Activated naive CD4-positive, alpha-beta T cell treated with anti-CD3 and anti-CD28 coated beads for 36 hours (primary cell): ENCODE data around the gene KLHL22. TPM values are rescaled to one million over a fixed set of nuclear protein-coding genes. Genes with fewer than 3 reads are reported as not detected.
A peak's percentile ranks its signal among the peaks of the same experiment; 100 is the strongest.
"Not testable (repeated sequence)": the region's sequence is repeated elsewhere in the genome, so short reads cannot be mapped to it uniquely, and the experiment has no call there.

ENCODE experiments used
- CTCF ChIA-PET: fragments of 350-600 bp; sonication (Branson Sonifier 250); formaldehyde crosslinking; loops from one replicate; lab custom pipeline; 2021; ENCODE audit warnings: antibody characterized with exemption; lab: Charles Lee
- DNase-seq: peaks from one replicate; pipeline ENCODE4 v3.0.0-alpha.2; 2020
- H3K27ac Mint-ChIP-seq: one replicate; pipeline ENCODE4 v1.8.0; 2021; ENCODE audit warnings: mild to moderate bottlenecking, mixed read lengths
- H3K27me3 Mint-ChIP-seq: one replicate; pipeline ENCODE4 v1.8.0; 2021; ENCODE audit warnings: low read depth, mixed read lengths
- H3K36me3 Mint-ChIP-seq: one replicate; pipeline ENCODE4 v1.8.0; 2021; ENCODE audit warnings: low read depth, mixed read lengths
- H3K4me1 Mint-ChIP-seq: one replicate; pipeline ENCODE4 v1.8.0; 2021; ENCODE audit warnings: low read depth, mixed read lengths
- H3K4me3 Mint-ChIP-seq: one replicate; pipeline ENCODE4 v1.8.0; 2021; ENCODE audit warnings: mild to moderate bottlenecking, moderate library complexity, mixed read lengths
- H3K9me3 Mint-ChIP-seq: one replicate; pipeline ENCODE4 v1.8.0; 2021; ENCODE audit warnings: mixed read lengths
- intact Hi-C: fragments of 100-400 bp; cut with micrococcal nuclease; formaldehyde crosslinking; loops from one replicate; pipeline ENCODE4 v1.15.1; 2023
- total RNA-seq, 2 experiments: library from RNA; stranded (reverse); gene quantifications; one replicate each; pipeline ENCODE4 v1.2.3, GENCODE V29; 2021

The KLHL22 gene
- total RNA-seq, 2 experiments from 2014 or later: 10.1 to 11.7 TPM

GRCh38 chr22:20491346-20491745 is 4.2 kb downstream of the KLHL22 start:
- intact Hi-C loops: no loop called here
- CTCF ChIA-PET: no interaction called here
- H3K36me3 Mint-ChIP-seq: peaks cover 3% of the 10 kb centered on the region
- peaks cover 41% of the 10 kb centered on the region for H3K4me1 Mint-ChIP-seq
- DNase-seq: no peak
- no peak overlapping the region for H3K27ac Mint-ChIP-seq
- no peaks in the 10 kb centered on the region for H3K9me3 Mint-ChIP-seq
- H3K27me3 Mint-ChIP-seq: no peaks in the 10 kb centered on the region
- H3K4me3 Mint-ChIP-seq: no peak overlapping the region

GRCh38 chr22:20490941-20491307 is 4.7 kb downstream of the KLHL22 start:
- Mint-ChIP-seq H3K36me3 (peaks cover 6% of the 10 kb centered on the region), H3K27me3 (no peaks in the 10 kb centered on the region), H3K4me3 (no peak overlapping the region), H3K9me3 (no peaks in the 10 kb centered on the region), H3K4me1 (peaks cover 39% of the 10 kb centered on the region), H3K27ac (no peak overlapping the region)
- no peak for DNase-seq
- CTCF ChIA-PET: interaction anchor here (0.6 to 1.3 kb wide), 2 partner anchors 72 to 74 kb away, joined by 3 to 5 read pairs; no protein-coding TSS in a partner anchor
- intact Hi-C loops: no loop called here

DNA sequence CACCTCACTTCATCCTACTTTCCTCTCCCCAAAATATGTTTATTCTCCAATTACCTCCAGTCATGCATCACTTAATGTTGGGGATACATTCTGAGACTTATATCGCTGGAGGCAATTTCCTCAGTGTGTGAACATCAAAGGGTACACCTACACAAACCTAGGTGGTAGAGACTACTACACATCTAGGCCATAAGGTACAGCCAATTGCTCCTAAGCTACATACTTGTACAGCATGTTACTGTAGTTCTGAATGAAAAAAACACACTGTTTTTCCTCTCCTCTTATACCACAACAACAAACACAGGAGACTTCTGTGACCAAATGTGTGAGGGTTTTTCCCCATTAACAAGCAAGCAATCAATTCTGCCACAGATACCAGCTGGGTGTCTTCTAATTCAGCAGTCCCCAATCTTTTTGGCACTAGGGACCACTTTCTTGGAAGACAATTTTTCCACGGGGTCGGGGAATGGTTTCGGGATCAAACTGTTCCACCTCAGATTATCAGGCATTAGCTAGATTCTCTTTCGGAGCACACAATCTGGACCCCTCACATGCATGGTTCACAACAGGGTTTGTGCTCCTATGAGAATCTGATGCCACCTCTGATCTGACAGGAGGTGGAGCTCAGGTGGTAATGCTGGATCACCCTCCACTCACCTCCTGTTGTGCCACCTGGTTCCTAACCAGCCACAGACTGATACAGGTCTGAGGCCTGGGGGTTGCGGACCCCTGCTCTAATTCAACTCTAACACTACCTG is 5.2 kb downstream of the KLHL22 start:
- DNase-seq: no peak
- peaks cover 6% of the 10 kb centered on the region for H3K36me3 Mint-ChIP-seq
- H3K27me3 Mint-ChIP-seq: no peaks in the 10 kb centered on the region
- CTCF ChIA-PET: interaction anchor here (0.5 to 1.7 kb wide), 5 partner anchors 21 to 74 kb away, joined by 3 to 5 read pairs (median 4); no protein-coding TSS in a partner anchor
- H3K27ac Mint-ChIP-seq: no peak overlapping the region
- no peak overlapping the region for H3K4me3 Mint-ChIP-seq
- H3K4me1 Mint-ChIP-seq: peaks cover 39% of the 10 kb centered on the region
- H3K9me3 Mint-ChIP-seq: no peaks in the 10 kb centered on the region
- intact Hi-C loops: no loop called here

GRCh38 chr22:20488946-20489345 is 6.6 kb downstream of the KLHL22 start:
- H3K4me3 Mint-ChIP-seq: no peak overlapping the region
- intact Hi-C loops: no loop called here
- H3K27me3 Mint-ChIP-seq: no peaks in the 10 kb centered on the region
- peaks cover 9% of the 10 kb centered on the region for H3K36me3 Mint-ChIP-seq
- CTCF ChIA-PET: interaction anchor here (1.1 to 1.7 kb wide), 2 partner anchors 32 to 34 kb away, joined by 3 to 4 read pairs; no protein-coding TSS in a partner anchor
- DNase-seq: no peak
- no peaks in the 10 kb centered on the region for H3K9me3 Mint-ChIP-seq
- H3K4me1 Mint-ChIP-seq: peaks cover 32% of the 10 kb centered on the region
- no peak overlapping the region for H3K27ac Mint-ChIP-seq

- CTCF ChIA-PET: no interaction called here
- no peak for DNase-seq
- intact Hi-C loops: no loop called here
- peaks cover 12% of the 10 kb centered on the region for H3K36me3 Mint-ChIP-seq
- H3K4me1 Mint-ChIP-seq: peaks cover 22% of the 10 kb centered on the region
- H3K4me3 Mint-ChIP-seq: no peak overlapping the region
- H3K9me3 Mint-ChIP-seq: no peaks in the 10 kb centered on the region
- no peak overlapping the region for H3K27ac Mint-ChIP-seq
- no peaks in the 10 kb centered on the region for H3K27me3 Mint-ChIP-seq
These were observed 7.9 kb downstream of the KLHL22 start for GRCh38 chr22:20487715-20488114.

- H3K36me3 Mint-ChIP-seq: peaks cover 12% of the 10 kb centered on the region
- no peak overlapping the region for H3K27ac Mint-ChIP-seq
- peaks cover 13% of the 10 kb centered on the region for H3K4me1 Mint-ChIP-seq
- H3K4me3 Mint-ChIP-seq: no peak overlapping the region
- no peak for DNase-seq
- no peaks in the 10 kb centered on the region for H3K9me3 Mint-ChIP-seq
- no peaks in the 10 kb centered on the region for H3K27me3 Mint-ChIP-seq
- intact Hi-C loops: no loop called here
- CTCF ChIA-PET: interaction anchor here (0.7 kb wide), 1 partner anchor 477 kb away, joined by 6 read pairs; no protein-coding TSS in a partner anchor
These were observed 9.4 kb downstream of the KLHL22 start for GRCh38 chr22:20486229-20486628.

- H3K4me1 Mint-ChIP-seq: peaks cover 2% of the 10 kb centered on the region
- peaks cover 12% of the 10 kb centered on the region for H3K36me3 Mint-ChIP-seq
- no peaks in the 10 kb centered on the region for H3K9me3 Mint-ChIP-seq
- H3K27me3 Mint-ChIP-seq: no peaks in the 10 kb centered on the region
- CTCF ChIA-PET: interaction anchor here (0.7 kb wide), 2 partner anchors 157 to 478 kb away, joined by 3 to 6 read pairs; no protein-coding TSS in a partner anchor
- no peak overlapping the region for H3K27ac Mint-ChIP-seq
- DNase-seq: no peak
- no peak overlapping the region for H3K4me3 Mint-ChIP-seq
- intact Hi-C loops: no loop called here
These were observed 10.5 kb downstream of the KLHL22 start for GRCh38 chr22:20484948-20485683.

DNA sequence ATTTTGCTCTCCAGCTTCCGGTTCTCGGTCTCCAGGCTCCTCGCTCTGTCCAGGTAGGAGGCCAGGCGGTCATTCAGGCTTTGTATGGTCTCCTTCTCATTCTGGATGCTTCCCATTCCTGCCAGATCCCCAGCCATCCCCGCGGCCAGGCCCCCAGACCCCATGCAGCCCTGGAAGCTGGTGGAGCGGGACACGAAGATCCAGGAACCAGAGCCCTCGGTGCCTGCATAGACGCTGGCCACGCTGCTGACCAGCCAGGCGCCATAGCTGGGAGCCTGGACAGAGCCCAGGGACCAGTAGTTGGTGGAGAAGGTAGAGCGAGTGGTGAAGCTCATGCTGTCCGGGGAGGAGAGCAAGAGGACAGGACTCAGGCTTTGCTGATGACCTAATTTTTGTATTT is 11.8 kb downstream of the KLHL22 start:
- DNase-seq: no peak
- Mint-ChIP-seq H3K27ac (no peak overlapping the region), H3K4me3 (no peak overlapping the region), H3K36me3 (peaks cover 13% of the 10 kb centered on the region), H3K4me1 (peaks cover 3% of the 10 kb centered on the region), H3K27me3 (no peaks in the 10 kb centered on the region), H3K9me3 (no peaks in the 10 kb centered on the region)
- CTCF ChIA-PET: interaction anchor here (1.1 kb wide), 1 partner anchor 11 kb away, joined by 5 read pairs; no protein-coding TSS in a partner anchor
- intact Hi-C loops: no loop called here

- not testable (repeated sequence) for H3K4me1 Mint-ChIP-seq, H3K9me3 Mint-ChIP-seq
These were observed 12.5 kb downstream of the KLHL22 start for GRCh38 chr22:20483143-20483506.

GRCh38 chr22:20479612-20480196 is 15.9 kb downstream of the KLHL22 start:
- Mint-ChIP-seq H3K4me1 (peaks cover 25% of the 10 kb centered on the region), H3K36me3 (peaks cover 5% of the 10 kb centered on the region), H3K9me3 (no peaks in the 10 kb centered on the region), H3K27ac (no peak overlapping the region), H3K27me3 (no peaks in the 10 kb centered on the region), H3K4me3 (no peak overlapping the region)
- DNase-seq: no peak
- CTCF ChIA-PET: interaction anchor here (0.6 to 0.9 kb wide), 2 partner anchors 15 to 180 kb away, joined by 4 read pairs; no protein-coding TSS in a partner anchor
- intact Hi-C loops: no loop called here

More at GRCh38 chr22:20483143-20483506, 12.5 kb downstream of the KLHL22 start:
- peaks cover 11% of the 10 kb centered on the region for H3K36me3 Mint-ChIP-seq
- H3K4me3 Mint-ChIP-seq, intact Hi-C loops, DNase-seq, H3K27ac Mint-ChIP-seq, H3K27me3 Mint-ChIP-seq: not testable (repeated sequence)
- CTCF ChIA-PET: interaction anchor here (0.8 to 1.1 kb wide), 2 partner anchors 9 to 11 kb away, joined by 4 to 5 read pairs; no protein-coding TSS in a partner anchor

DNA sequence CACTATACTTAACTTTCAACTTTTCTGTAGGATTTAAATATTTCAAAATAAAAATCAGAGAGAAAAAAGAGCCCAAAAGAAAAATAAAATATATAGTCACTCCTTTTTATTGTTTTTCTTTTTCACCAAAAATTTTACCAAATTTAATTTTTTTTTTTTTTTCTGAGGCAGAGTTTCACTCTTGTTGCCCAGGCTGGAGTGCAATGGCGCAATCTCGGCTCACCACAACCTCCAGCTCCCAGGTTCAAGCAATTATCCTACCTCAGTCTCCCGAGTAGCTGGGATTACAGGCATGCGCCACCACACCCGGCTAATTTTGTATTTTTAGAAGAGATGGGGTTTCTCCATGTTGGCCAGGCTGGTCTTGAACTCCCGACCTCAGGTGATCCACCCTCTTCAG is 17.5 kb downstream of the KLHL22 start:
- H3K4me1 Mint-ChIP-seq: peaks cover 30% of the 10 kb centered on the region
- H3K27ac Mint-ChIP-seq, H3K9me3 Mint-ChIP-seq, DNase-seq, H3K27me3 Mint-ChIP-seq, H3K4me3 Mint-ChIP-seq, intact Hi-C loops, CTCF ChIA-PET, H3K36me3 Mint-ChIP-seq: not testable (repeated sequence)

DNA sequence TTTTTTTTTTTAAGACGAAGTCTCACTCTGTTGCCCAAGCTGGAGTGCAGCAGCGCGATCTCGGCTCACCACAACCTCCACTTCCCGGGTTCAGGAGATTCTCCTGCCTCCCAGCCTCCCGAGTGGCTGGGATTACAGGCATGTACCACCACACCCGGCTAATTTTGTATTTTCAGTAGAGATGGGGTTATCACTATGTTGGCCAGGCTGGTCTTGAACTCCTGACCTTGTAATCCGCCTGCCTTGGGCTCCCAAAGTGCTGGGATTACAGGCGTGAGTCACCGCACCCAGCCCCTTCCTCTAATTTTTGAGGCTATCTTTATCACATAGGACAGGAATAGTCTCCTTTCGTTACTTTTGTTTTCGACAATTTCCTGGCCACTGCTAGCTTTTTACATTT is 20.0 kb downstream of the KLHL22 start:
- H3K27me3 Mint-ChIP-seq, CTCF ChIA-PET, DNase-seq, H3K4me3 Mint-ChIP-seq, H3K36me3 Mint-ChIP-seq, H3K9me3 Mint-ChIP-seq: not testable (repeated sequence)
- intact Hi-C loops: loop anchor here (2.0 kb wide), 1 partner anchor 19 kb away; the partner anchor contains the start of gene KLHL22
- Mint-ChIP-seq H3K4me1 (peaks cover 36% of the 10 kb centered on the region), H3K27ac (peak overlapping the region; percentile 83)
